BLaER1 treated with 17β-estradiol and CSF1 and Interleukin-3, amounts not matched to agents 10 nM and 100 nM (cell line): ENCODE results near the gene MBD4.
A peak's percentile ranks its signal among the peaks of the same experiment; 100 is the strongest.
"Not testable (repeated sequence)": the region's sequence is repeated elsewhere in the genome, so short reads cannot be mapped to it uniquely, and the experiment has no call there.

Experiments
- H3K27ac ChIP-seq, 11 experiments: shearing (Covaris generic); formaldehyde crosslinking; 2 replicates each; pipeline ENCODE4 v1.8.1; 2022
- H3K27me3 ChIP-seq, 11 experiments: shearing (Covaris generic); formaldehyde crosslinking; 2 replicates each; pipeline ENCODE4 v1.8.1; 2022
- H3K36me3 ChIP-seq, 11 experiments: shearing (Covaris generic); formaldehyde crosslinking; 2 replicates each; pipeline ENCODE4 v1.8.1; 2022
- H3K4me1 ChIP-seq, 10 experiments: shearing (Covaris generic); formaldehyde crosslinking; 2 replicates each; pipeline ENCODE4 v1.8.1; 2022
- H3K4me2 ChIP-seq, 11 experiments: shearing (Covaris generic); formaldehyde crosslinking; 2 replicates each; pipeline ENCODE4 v1.8.1; 2022
- H3K4me3 ChIP-seq, 10 experiments: shearing (Covaris generic); formaldehyde crosslinking; 2 replicates each; pipeline ENCODE4 v1.8.1; 2022
- H3K9ac ChIP-seq, 11 experiments: shearing (Covaris generic); formaldehyde crosslinking; 2 replicates each; pipeline ENCODE4 v1.8.1; 2022
- H3K9me3 ChIP-seq, 11 experiments: shearing (Covaris generic); formaldehyde crosslinking; replicated peaks in 1 of 11; 2 replicates each; pipeline ENCODE4 v1.8.1; 2022
- H4K20me1 ChIP-seq, 11 experiments: shearing (Covaris generic); formaldehyde crosslinking; 2 replicates each; pipeline ENCODE4 v1.8.1; 2022
- Cebpa-rat ChIP-seq, 11 experiments: shearing (Covaris generic); IDR thresholded peaks; 2 replicates each; pipeline ENCODE4 v1.8.1; 2022

The MBD4 gene

GRCh38 chr3:129415378-129415777 lies 24.4 kb downstream of the MBD4 start:
- Histone ChIP-seq H3K9ac (no peak overlapping the region), H3K36me3 (no peaks in the 10 kb centered on the region), H3K4me3 (no peak overlapping the region), H3K27me3 (no peaks in the 10 kb centered on the region; a peak in 1 of 22 replicates), H3K9me3 (peaks cover 0 to under 1% (median 0%) of the 10 kb centered on the region in 11 experiments; a peak in 2 of 22 replicates), H3K4me1 (peaks cover 4 to 20% (median 16%) of the 10 kb centered on the region in 10 experiments; a peak in 17 of 20 replicates), H3K27ac (no peak overlapping the region), H4K20me1 (no peaks in the 10 kb centered on the region), H3K4me2 (no peak overlapping the region)
- no peak for TF ChIP-seq Cebpa-rat (IDR thresholded peaks at IDR 0.05)

DNA sequence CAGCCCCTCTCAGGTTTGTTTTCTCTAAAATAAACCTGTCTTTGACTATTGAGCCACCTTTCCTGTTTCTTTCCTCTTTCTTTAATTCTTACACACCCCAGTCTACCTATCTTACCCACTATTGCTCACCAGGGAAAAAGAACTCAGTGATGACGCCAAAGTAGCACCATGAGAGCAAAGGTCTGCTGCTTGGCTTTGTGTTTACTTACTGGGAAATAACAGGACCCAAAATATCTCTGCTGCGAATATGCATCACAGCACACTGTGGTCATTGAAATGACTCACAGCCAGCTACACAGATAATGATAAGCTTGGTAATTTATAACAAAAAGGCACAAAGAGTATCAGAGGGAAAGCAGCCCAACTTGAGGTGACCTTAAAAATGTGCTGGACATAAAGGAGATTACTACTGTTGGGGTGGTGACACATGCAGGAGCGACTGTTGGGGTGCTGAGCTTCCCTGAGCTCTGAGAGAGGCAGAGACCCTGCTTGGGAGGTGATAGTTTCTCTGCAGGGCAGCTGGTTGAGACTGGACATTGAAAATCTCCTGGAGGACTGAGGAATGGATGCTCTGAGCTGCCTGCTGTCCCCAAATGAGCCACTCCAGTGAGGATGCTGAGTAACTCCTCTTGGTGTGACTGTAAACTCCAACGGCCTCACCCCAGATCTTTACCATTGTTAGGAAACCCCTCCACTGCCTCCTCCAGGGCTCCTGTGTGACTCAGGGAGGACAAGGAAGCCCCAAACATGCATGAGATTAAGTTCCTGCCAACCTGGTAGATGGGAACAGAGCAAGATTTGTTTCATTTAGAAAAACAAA lies 25.9 kb downstream of the MBD4 start:
- Histone ChIP-seq H3K4me2 (peak overlapping the region in 10 of 11 experiments; percentile 3 to 48 (median 25); a peak in 17 of 22 replicates), H3K27ac (no peak overlapping the region), H3K9ac (no peak overlapping the region), H3K4me3 (no peak overlapping the region), H3K36me3 (no peaks in the 10 kb centered on the region), H3K4me1 (peaks cover 4 to 29% (median 15%) of the 10 kb centered on the region in 10 experiments; a peak in 18 of 20 replicates), H3K27me3 (no peaks in the 10 kb centered on the region; a peak in 1 of 22 replicates), H4K20me1 (no peaks in the 10 kb centered on the region), H3K9me3 (no peaks in the 10 kb centered on the region)
- TF ChIP-seq Cebpa-rat (IDR thresholded peaks at IDR 0.05), result no peak

- Histone ChIP-seq H3K4me1 (peaks cover 4 to 29% (median 15%) of the 10 kb centered on the region in 10 experiments; a peak in 18 of 20 replicates), H3K4me2 (peak overlapping the region in 10 of 11 experiments; percentile 3 to 48 (median 25); a peak in 15 of 22 replicates)
- not testable (repeated sequence) for H3K36me3 ChIP-seq, H3K27me3 ChIP-seq, H3K9me3 ChIP-seq, H3K4me3 ChIP-seq, H3K27ac ChIP-seq, H3K9ac ChIP-seq, H4K20me1 ChIP-seq
Observed at GRCh38 chr3:129413238-129413637, 26.5 kb downstream of the MBD4 start.

- no peaks in the 10 kb centered on the region for H3K36me3 ChIP-seq
- no peaks in the 10 kb centered on the region; a peak in 1 of 22 replicates for H3K27me3 ChIP-seq
- no peak overlapping the region for H3K27ac ChIP-seq
- peaks cover 4 to 26% (median 14%) of the 10 kb centered on the region in 10 experiments; a peak in 18 of 20 replicates for H3K4me1 ChIP-seq
- no peak for TF ChIP-seq Cebpa-rat (IDR thresholded peaks at IDR 0.05)
- no peaks in the 10 kb centered on the region for H3K9me3 ChIP-seq
- H3K9ac ChIP-seq, result no peak overlapping the region
- H3K4me3 ChIP-seq, result no peak overlapping the region
- no peaks in the 10 kb centered on the region for H4K20me1 ChIP-seq
- no peak overlapping the region for H3K4me2 ChIP-seq
Observed at GRCh38 chr3:129412542-129413198, 27.1 kb downstream of the MBD4 start.

DNA sequence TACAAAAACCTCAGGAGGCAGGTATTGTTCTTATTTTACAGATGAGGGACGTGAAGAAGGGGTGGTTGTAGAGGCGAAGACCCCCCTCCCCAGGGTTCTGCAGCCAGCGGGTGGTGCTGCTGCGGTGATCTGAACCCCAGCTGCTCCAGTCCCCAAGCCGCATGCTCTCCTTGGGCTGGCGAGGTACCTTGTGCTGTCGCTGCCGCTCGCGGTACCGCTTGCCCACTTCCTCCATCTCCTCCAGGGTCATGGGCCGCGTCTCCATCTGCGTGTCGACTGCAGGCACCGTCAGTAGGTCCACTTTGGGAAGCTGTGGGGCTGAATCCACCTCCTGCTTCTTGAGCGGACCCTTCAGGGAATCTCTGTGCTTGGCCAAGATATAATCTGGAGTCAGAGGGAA lies 28.8 kb downstream of the MBD4 start:
- no peak overlapping the region for H3K27ac ChIP-seq
- TF ChIP-seq Cebpa-rat (IDR thresholded peaks at IDR 0.05), result no peak
- H3K9ac ChIP-seq, result no peak overlapping the region
- peaks cover 0 to 21% (median 11%) of the 10 kb centered on the region in 10 experiments; a peak in 14 of 20 replicates for H3K4me1 ChIP-seq
- H3K4me2 ChIP-seq, result no peak overlapping the region
- no peaks in the 10 kb centered on the region for H4K20me1 ChIP-seq
- H3K27me3 ChIP-seq, result no peaks in the 10 kb centered on the region; a peak in 1 of 22 replicates
- no peaks in the 10 kb centered on the region for H3K9me3 ChIP-seq
- no peak overlapping the region for H3K4me3 ChIP-seq
- no peaks in the 10 kb centered on the region for H3K36me3 ChIP-seq

- Histone ChIP-seq H3K9ac (0 out of 22 replicates have a peak overlapping the region, but pooled peaks of 1 of the 11 experiments have one; percentile 29), H3K4me1 (peaks cover 0 to 26% (median 19%) of the 10 kb centered on the region in 10 experiments; a peak in 16 of 20 replicates), H3K4me2 (peak overlapping the region in 4 of 11 experiments; percentile 11 to 35 (median 28); a peak in 6 of 22 replicates), H3K27ac (peak overlapping the region in 4 of 11 experiments; percentile 6 to 49 (median 8); a peak in 7 of 22 replicates), H3K9me3 (no peaks in the 10 kb centered on the region), H4K20me1 (no peaks in the 10 kb centered on the region), H3K4me3 (no peak overlapping the region), H3K36me3 (no peaks in the 10 kb centered on the region), H3K27me3 (no peaks in the 10 kb centered on the region; a peak in 1 of 22 replicates)
- TF ChIP-seq Cebpa-rat (IDR thresholded peaks at IDR 0.05), result peak in 6 of 11 experiments; percentile 21 to 62 (median 50); a peak in 8 of 22 replicates
Observed at GRCh38 chr3:129409541-129409940, 30.2 kb downstream of the MBD4 start.

GRCh38 chr3:129404610-129405009 lies 35.1 kb downstream of the MBD4 start:
- H3K4me1 ChIP-seq, result peaks cover 6 to 30% (median 20%) of the 10 kb centered on the region in 10 experiments; a peak in 19 of 20 replicates
- H4K20me1 ChIP-seq, result no peaks in the 10 kb centered on the region
- no peaks in the 10 kb centered on the region for H3K36me3 ChIP-seq
- no peak overlapping the region for H3K9ac ChIP-seq
- no peak overlapping the region for H3K27ac ChIP-seq
- TF ChIP-seq Cebpa-rat (IDR thresholded peaks at IDR 0.05), result no peak
- H3K9me3 ChIP-seq, result no peaks in the 10 kb centered on the region
- peak overlapping the region in 8 of 11 experiments; percentile 28 to 61 (median 51); a peak in 16 of 22 replicates for H3K4me2 ChIP-seq
- no peak overlapping the region for H3K4me3 ChIP-seq
- H3K27me3 ChIP-seq, result no peaks in the 10 kb centered on the region

DNA sequence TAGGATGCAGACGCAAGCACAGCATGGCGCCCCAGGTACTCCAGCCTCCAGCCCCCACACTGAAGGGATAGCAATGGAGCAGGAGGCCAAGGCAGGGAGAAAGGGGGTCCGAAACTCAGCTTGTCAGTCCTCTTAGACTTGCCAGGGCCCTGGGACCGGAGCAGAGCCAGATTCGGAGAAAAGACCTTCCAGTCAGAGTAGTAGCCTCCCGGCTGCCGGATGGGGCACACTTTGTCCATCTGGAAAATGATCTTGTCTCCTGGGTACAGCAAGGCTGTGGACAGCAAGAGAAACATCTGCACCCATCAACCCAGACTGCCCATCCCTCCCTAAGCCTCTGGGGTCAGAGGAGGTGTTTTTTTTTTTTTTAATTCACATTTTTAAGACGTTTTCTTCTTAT lies 35.6 kb downstream of the MBD4 start:
- H3K27ac ChIP-seq, result no peak overlapping the region
- H3K4me2 ChIP-seq, result peak overlapping the region in 7 of 11 experiments; percentile 28 to 61 (median 52); a peak in 13 of 22 replicates
- H3K27me3 ChIP-seq, result no peaks in the 10 kb centered on the region
- peaks cover 6 to 27% (median 18%) of the 10 kb centered on the region in 10 experiments; a peak in 19 of 20 replicates for H3K4me1 ChIP-seq
- no peak overlapping the region for H3K9ac ChIP-seq
- no peaks in the 10 kb centered on the region for H3K36me3 ChIP-seq
- no peaks in the 10 kb centered on the region for H4K20me1 ChIP-seq
- no peak overlapping the region for H3K4me3 ChIP-seq
- no peak for TF ChIP-seq Cebpa-rat (IDR thresholded peaks at IDR 0.05)
- H3K9me3 ChIP-seq, result no peaks in the 10 kb centered on the region

- H3K9ac ChIP-seq, result no peak overlapping the region
- peaks cover 6 to 26% (median 19%) of the 10 kb centered on the region in 10 experiments; a peak in 19 of 20 replicates for H3K4me1 ChIP-seq
- peaks cover 0 to 6% (median 2%) of the 10 kb centered on the region in 11 experiments; a peak in 14 of 22 replicates for H4K20me1 ChIP-seq
- H3K4me2 ChIP-seq, result no peak overlapping the region
- no peak overlapping the region for H3K4me3 ChIP-seq
- H3K36me3 ChIP-seq, result no peaks in the 10 kb centered on the region
- H3K27ac ChIP-seq, result no peak overlapping the region
- H3K27me3 ChIP-seq, result no peaks in the 10 kb centered on the region
- H3K9me3 ChIP-seq, result no peaks in the 10 kb centered on the region
- no peak for TF ChIP-seq Cebpa-rat (IDR thresholded peaks at IDR 0.05)
Observed at GRCh38 chr3:129403450-129403849, 36.3 kb downstream of the MBD4 start.
